Measurements from ENCODE around the gene CTNND2. TPM values are rescaled to one million over a fixed set of nuclear protein-coding genes. Genes with fewer than 3 reads are reported as not detected.

The CTNND2 gene
- total RNA-seq, 1 donor from 2014 or later: 13.9 TPM

GRCh38 chr5:11311731-11312130 lies 592.5 kb downstream of the CTNND2 start:
- no peaks in the 10 kb centered on the region for H3K9me3 ChIP-seq (ENCODE audit: low read depth)
- no peaks in the 10 kb centered on the region for H3K27me3 ChIP-seq
- Mint-ChIP-seq H3K9me3 (peaks cover 2% of the 10 kb centered on the region), H3K27ac (no peak overlapping the region), H3K4me3 (no peak overlapping the region), H3K27me3 (ENCODE audit: insufficient read depth, low read depth) (no peaks in the 10 kb centered on the region), H3K36me3 (peaks cover 4% of the 10 kb centered on the region), H3K4me1 (peaks cover 6% of the 10 kb centered on the region)
- H4K20me1 ChIP-seq (ENCODE audit: low read depth): no peaks in the 10 kb centered on the region
- H3K4me2 ChIP-seq: no peak overlapping the region
- H3K4me1 ChIP-seq: no peaks in the 10 kb centered on the region
- no peak overlapping the region for H2AFZ ChIP-seq (replicated peaks)
- H3K36me3 ChIP-seq: no peaks in the 10 kb centered on the region
- TF ChIP-seq, protein P1, sequence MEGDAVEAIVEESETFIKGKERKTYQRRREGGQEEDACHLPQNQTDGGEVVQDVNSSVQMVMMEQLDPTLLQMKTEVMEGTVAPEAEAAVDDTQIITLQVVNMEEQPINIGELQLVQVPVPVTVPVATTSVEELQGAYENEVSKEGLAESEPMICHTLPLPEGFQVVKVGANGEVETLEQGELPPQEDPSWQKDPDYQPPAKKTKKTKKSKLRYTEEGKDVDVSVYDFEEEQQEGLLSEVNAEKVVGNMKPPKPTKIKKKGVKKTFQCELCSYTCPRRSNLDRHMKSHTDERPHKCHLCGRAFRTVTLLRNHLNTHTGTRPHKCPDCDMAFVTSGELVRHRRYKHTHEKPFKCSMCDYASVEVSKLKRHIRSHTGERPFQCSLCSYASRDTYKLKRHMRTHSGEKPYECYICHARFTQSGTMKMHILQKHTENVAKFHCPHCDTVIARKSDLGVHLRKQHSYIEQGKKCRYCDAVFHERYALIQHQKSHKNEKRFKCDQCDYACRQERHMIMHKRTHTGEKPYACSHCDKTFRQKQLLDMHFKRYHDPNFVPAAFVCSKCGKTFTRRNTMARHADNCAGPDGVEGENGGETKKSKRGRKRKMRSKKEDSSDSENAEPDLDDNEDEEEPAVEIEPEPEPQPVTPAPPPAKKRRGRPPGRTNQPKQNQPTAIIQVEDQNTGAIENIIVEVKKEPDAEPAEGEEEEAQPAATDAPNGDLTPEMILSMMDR (IDR thresholded peaks at IDR 0.05): no peak
- TF ChIP-seq EZH2 (IDR thresholded peaks at IDR 0.05) (no peak), EZH2phosphoT487 (IDR thresholded peaks at IDR 0.05) (no peak)
- no peak for DNase-seq (ENCODE audit: low spot score)
- no peaks in the 10 kb centered on the region for H3F3A ChIP-seq (ENCODE audit: low read depth)
- H3K27ac ChIP-seq: no peak overlapping the region
- H3K79me2 ChIP-seq (ENCODE audit: low read depth): no peaks in the 10 kb centered on the region
- H3K9ac ChIP-seq: no peak overlapping the region
- H3K4me3 ChIP-seq: no peak overlapping the region

DNA sequence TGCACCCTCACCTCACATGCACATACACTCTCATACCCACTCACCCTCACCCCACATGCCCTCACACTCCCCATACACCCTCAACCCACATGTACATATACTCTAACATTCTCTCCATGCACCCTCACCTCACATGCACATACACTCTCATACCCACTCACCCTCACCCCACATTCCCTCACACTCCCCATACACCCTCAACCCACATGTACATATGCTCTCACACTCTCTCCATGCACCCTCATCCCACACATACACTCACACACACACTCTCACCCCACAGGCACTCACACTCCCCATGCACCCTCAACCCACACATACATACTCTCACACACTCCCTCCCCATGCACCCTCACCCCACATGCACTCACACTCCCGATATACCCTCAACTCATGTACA lies 593.0 kb downstream of the CTNND2 start:
- Histone ChIP-seq H4K20me1 (ENCODE audit: low read depth) (no peaks in the 10 kb centered on the region), H3K36me3 (no peaks in the 10 kb centered on the region), H3K4me1 (no peaks in the 10 kb centered on the region), H3K9ac (no peak overlapping the region), H3K27ac (no peak overlapping the region), H2AFZ (replicated peaks) (no peak overlapping the region), H3F3A (ENCODE audit: low read depth) (no peaks in the 10 kb centered on the region), H3K9me3 (ENCODE audit: low read depth) (no peaks in the 10 kb centered on the region), H3K4me3 (no peak overlapping the region), H3K79me2 (ENCODE audit: low read depth) (no peaks in the 10 kb centered on the region), H3K27me3 (no peaks in the 10 kb centered on the region), H3K4me2 (no peak overlapping the region)
- Mint-ChIP-seq H3K27me3 (ENCODE audit: insufficient read depth, low read depth) (no peaks in the 10 kb centered on the region), H3K4me1 (peaks cover 9% of the 10 kb centered on the region), H3K36me3 (peaks cover 4% of the 10 kb centered on the region), H3K9me3 (peaks cover 2% of the 10 kb centered on the region), H3K4me3 (no peak overlapping the region), H3K27ac (no peak overlapping the region)
- TF ChIP-seq, protein P1 (IDR thresholded peaks at IDR 0.05): no peak
- TF ChIP-seq EZH2phosphoT487 (IDR thresholded peaks at IDR 0.05): no peak
- no peak for TF ChIP-seq EZH2 (IDR thresholded peaks at IDR 0.05)
- DNase-seq (ENCODE audit: low spot score): no peak

GRCh38 chr5:11310158-11310557 lies 594.1 kb downstream of the CTNND2 start:
- Histone ChIP-seq H3K9ac (no peak overlapping the region), H4K20me1 (ENCODE audit: low read depth) (no peaks in the 10 kb centered on the region), H2AFZ (replicated peaks) (no peak overlapping the region), H3K79me2 (ENCODE audit: low read depth) (no peaks in the 10 kb centered on the region), H3K36me3 (no peaks in the 10 kb centered on the region), H3K27me3 (no peaks in the 10 kb centered on the region), H3K27ac (no peak overlapping the region), H3K4me1 (no peaks in the 10 kb centered on the region), H3K4me2 (no peak overlapping the region), H3K4me3 (no peak overlapping the region), H3K9me3 (ENCODE audit: low read depth) (no peaks in the 10 kb centered on the region), H3F3A (ENCODE audit: low read depth) (no peaks in the 10 kb centered on the region)
- peaks cover 2% of the 10 kb centered on the region for H3K9me3 Mint-ChIP-seq
- DNase-seq (ENCODE audit: low spot score): no peak
- no peak overlapping the region for H3K27ac Mint-ChIP-seq
- TF ChIP-seq, protein P1 (IDR thresholded peaks at IDR 0.05): no peak
- TF ChIP-seq EZH2 (IDR thresholded peaks at IDR 0.05) (no peak), EZH2phosphoT487 (IDR thresholded peaks at IDR 0.05) (no peak)
- H3K4me3 Mint-ChIP-seq: no peak overlapping the region
- H3K36me3 Mint-ChIP-seq: peaks cover 4% of the 10 kb centered on the region
- peaks cover 18% of the 10 kb centered on the region for H3K4me1 Mint-ChIP-seq
- no peaks in the 10 kb centered on the region for H3K27me3 Mint-ChIP-seq (ENCODE audit: insufficient read depth, low read depth)
